Measurements from ENCODE around the gene SLC25A23.

SLC25A23 gene

GRCh38 chr19:6480848-6481415 lies 21.3 kb upstream of the SLC25A23 start:
- no peak for DNase-seq

- DNase-seq = no peak
Observed at GRCh38 chr19:6479836-6480398, 20.3 kb upstream of the SLC25A23 start.

GRCh38 chr19:6478815-6479214 lies 19.2 kb upstream of the SLC25A23 start:
- no peak for DNase-seq

- DNase-seq = no peak
Observed at GRCh38 chr19:6476896-6477431, 17.4 kb upstream of the SLC25A23 start.

- peak; percentile 50 for DNase-seq
Observed at GRCh38 chr19:6476155-6476895, 16.7 kb upstream of the SLC25A23 start.

GRCh38 chr19:6475321-6476108 lies 15.9 kb upstream of the SLC25A23 start:
- no peak for DNase-seq

- no peak for DNase-seq
Observed at GRCh38 chr19:6473647-6474046, 14.1 kb upstream of the SLC25A23 start.

GRCh38 chr19:6472713-6473112 lies 13.1 kb upstream of the SLC25A23 start:
- no peak for DNase-seq

- DNase-seq = no peak
Observed at GRCh38 chr19:6471076-6471475, 11.5 kb upstream of the SLC25A23 start.

GRCh38 chr19:6470173-6470572 lies 10.6 kb upstream of the SLC25A23 start:
- no peak for DNase-seq

GRCh38 chr19:6467384-6467783 lies 7.8 kb upstream of the SLC25A23 start:
- DNase-seq = no peak

- DNase-seq = no peak
Observed at GRCh38 chr19:6466526-6467248, 7.1 kb upstream of the SLC25A23 start.

GRCh38 chr19:6465663-6466062 lies 6.1 kb upstream of the SLC25A23 start:
- no peak for DNase-seq

- DNase-seq = no peak
Observed at GRCh38 chr19:6465006-6465405, 5.4 kb upstream of the SLC25A23 start.

- DNase-seq = peak; percentile 43
Observed at GRCh38 chr19:6464070-6464873, 4.7 kb upstream of the SLC25A23 start, which contains the start of gene CRB3. TSS of gene CRB3 (plus strand) at chr19:6464271. CDS start at chr19:6464702, 431 bp downstream.

- peak; percentile 95 for DNase-seq
Observed at GRCh38 chr19:6460099-6460884, 700 bp upstream of the SLC25A23 start.

- no peak for DNase-seq
Observed at GRCh38 chr19:6458695-6459261, 814 bp downstream of the SLC25A23 start.

- no peak for DNase-seq
Observed at GRCh38 chr19:6457958-6458694, 1.5 kb downstream of the SLC25A23 start.

GRCh38 chr19:6455924-6456323 lies 3.7 kb downstream of the SLC25A23 start:
- DNase-seq = no peak

All from activated CD4-positive, alpha-beta T cell treated with anti-CD3 and anti-CD28 coated beads for 1 hour (primary cell).